ENCODE data around the gene CNOT1. TPM values are rescaled to one million over a fixed set of nuclear protein-coding genes. Genes with fewer than 3 reads are reported as not detected.
"Not testable (repeated sequence)": the region's sequence is repeated elsewhere in the genome, so short reads cannot be mapped to it uniquely, and the experiment has no call there.

Gene CNOT1
- total RNA-seq, 1 experiment from 2014 or later, result 230 TPM

GRCh38 chr16:58661199-58661830, 31.7 kb upstream of the CNOT1 start:
- Histone ChIP-seq H3K9ac (ENCODE audit: low read length) (no peak overlapping the region), H4K20me1 (ENCODE audit: insufficient read depth) (no peaks in the 10 kb centered on the region), H3K79me2 (ENCODE audit: insufficient read depth, low read length) (no peaks in the 10 kb centered on the region), H3K36me3 (ENCODE audit: control insufficient read depth in 1 of 2, insufficient read depth in 2 of 2, low read length in 2 of 2) (no peaks in the 10 kb centered on the region), H3K4me1 (ENCODE audit: control insufficient read depth in 1 of 2, insufficient read depth in 2 of 2, low read length in 2 of 2) (peaks cover 0 to 4% of the 10 kb centered on the region in 2 experiments; a peak in 1 of 4 replicates), H3K27me3 (ENCODE audit: insufficient read depth, low read length) (no peaks in the 10 kb centered on the region), H3K4me3 (replicated peaks in 1 of 2; ENCODE audit: low read depth in 1 of 2, low read length in 2 of 2) (no peak overlapping the region), H2AFZ (ENCODE audit: low read depth, low read length, poor library complexity, severe bottlenecking) (no peak overlapping the region), H3K27ac (ENCODE audit: low read depth, low read length) (no peak overlapping the region), H3K4me2 (ENCODE audit: low read length) (no peak overlapping the region), H3K9me3 (ENCODE audit: control insufficient read depth in 1 of 2, insufficient read depth in 1 of 2, low read depth in 1 of 2, low read length in 2 of 2) (no peaks in the 10 kb centered on the region), H3K9me2 (ENCODE audit: insufficient read depth) (no peaks in the 10 kb centered on the region)
- TF ChIP-seq SRF (IDR thresholded peaks at IDR 0.05; ENCODE audit: low read depth) (no peak), RAD21 (IDR thresholded peaks at IDR 0.05; ENCODE audit: low read depth) (peak; percentile 91)
- TF ChIP-seq, protein P1, sequence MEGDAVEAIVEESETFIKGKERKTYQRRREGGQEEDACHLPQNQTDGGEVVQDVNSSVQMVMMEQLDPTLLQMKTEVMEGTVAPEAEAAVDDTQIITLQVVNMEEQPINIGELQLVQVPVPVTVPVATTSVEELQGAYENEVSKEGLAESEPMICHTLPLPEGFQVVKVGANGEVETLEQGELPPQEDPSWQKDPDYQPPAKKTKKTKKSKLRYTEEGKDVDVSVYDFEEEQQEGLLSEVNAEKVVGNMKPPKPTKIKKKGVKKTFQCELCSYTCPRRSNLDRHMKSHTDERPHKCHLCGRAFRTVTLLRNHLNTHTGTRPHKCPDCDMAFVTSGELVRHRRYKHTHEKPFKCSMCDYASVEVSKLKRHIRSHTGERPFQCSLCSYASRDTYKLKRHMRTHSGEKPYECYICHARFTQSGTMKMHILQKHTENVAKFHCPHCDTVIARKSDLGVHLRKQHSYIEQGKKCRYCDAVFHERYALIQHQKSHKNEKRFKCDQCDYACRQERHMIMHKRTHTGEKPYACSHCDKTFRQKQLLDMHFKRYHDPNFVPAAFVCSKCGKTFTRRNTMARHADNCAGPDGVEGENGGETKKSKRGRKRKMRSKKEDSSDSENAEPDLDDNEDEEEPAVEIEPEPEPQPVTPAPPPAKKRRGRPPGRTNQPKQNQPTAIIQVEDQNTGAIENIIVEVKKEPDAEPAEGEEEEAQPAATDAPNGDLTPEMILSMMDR (IDR thresholded peaks at IDR 0.05 in 2 of 3, conservative IDR thresholded peaks at IDR 0.05 in 1 of 3; ENCODE audit: borderline replicate concordance in 1 of 3, insufficient read depth in 1 of 3, low read depth in 2 of 3, low read length in 2 of 3), result peak; percentile 71 to 81 (median 78)
- intact Hi-C loops (cut with micrococcal nuclease), result loop anchor here (1.0 to 5.0 kb wide), 3 partner anchors 146 to 324 kb away; partner anchors contain the start of gene SETD6
- ChIA-PET RAD21 (ENCODE audit: low non-redundant PET in 1 of 2, low total read pairs in 2 of 2, uncharacterized antibody in 2 of 2, unreplicated experiment in 2 of 2) (interaction anchor here (0.6 to 1.0 kb wide), 13 partner anchors 13 to 361 kb away, joined by 3 to 6 read pairs (median 3); partner anchors contain the start of gene SLC38A7 (in 1 of the 2)), POLR2A (interaction anchor here (0.6 to 1.0 kb wide), 3 partner anchors 145 to 162 kb away, joined by 3 to 4 read pairs (median 3); partner anchors contain the start of genes NDRG4 and SETD6), CTCF (interaction anchor here (0.6 to 2.5 kb wide), 18 partner anchors 9 to 532 kb away, joined by 3 to 35 read pairs (median 6); partner anchors contain the start of genes CFAP20 and NDRG4)
- ATAC-seq (peak; percentile 98), DNase-seq (ENCODE audit: low read depth, low spot score) (peak; percentile 78)
- no TSS peak for BruUV-seq (replicated peaks)

DNA sequence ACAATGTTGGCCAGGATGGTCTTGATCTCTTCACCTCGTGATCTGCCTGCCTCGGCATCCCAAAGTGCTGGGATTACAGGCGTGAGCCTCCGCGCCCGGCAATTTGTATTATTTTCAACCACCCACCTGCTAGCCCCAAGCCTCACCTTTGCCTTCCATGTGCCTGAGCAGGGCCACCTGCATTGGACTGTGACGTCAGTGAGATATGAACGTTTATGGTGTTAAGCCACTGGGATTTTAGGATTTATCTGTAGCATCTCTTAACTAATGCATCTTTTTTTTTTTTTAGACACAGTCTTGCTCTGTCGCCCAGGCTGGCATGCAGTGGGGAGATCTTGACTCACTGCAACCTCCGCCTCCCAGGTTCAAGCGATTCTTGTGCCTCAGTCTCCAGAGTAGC, 30.3 kb upstream of the CNOT1 start:
- CTCF ChIA-PET, result interaction anchor here (1.5 kb wide), 1 partner anchor 45 kb away, joined by 3 read pairs; no protein-coding TSS in a partner anchor
- RAD21 ChIA-PET (ENCODE audit: low non-redundant PET in 1 of 2, low total read pairs in 2 of 2, uncharacterized antibody in 2 of 2, unreplicated experiment in 2 of 2), result not testable (repeated sequence)

More for the DNA sequence above, 30.3 kb upstream of the CNOT1 start:
- H3K36me3 ChIP-seq (ENCODE audit: control insufficient read depth in 1 of 2, insufficient read depth in 2 of 2, low read length in 2 of 2); H4K20me1 ChIP-seq (ENCODE audit: insufficient read depth); DNase-seq (ENCODE audit: low read depth, low spot score); BruUV-seq (replicated peaks); H3K27me3 ChIP-seq (ENCODE audit: insufficient read depth, low read length); H3K79me2 ChIP-seq (ENCODE audit: insufficient read depth, low read length); H3K4me1 ChIP-seq (ENCODE audit: control insufficient read depth in 1 of 2, insufficient read depth in 2 of 2, low read length in 2 of 2); POLR2A ChIA-PET; H3K4me3 ChIP-seq (replicated peaks in 1 of 2; ENCODE audit: low read depth in 1 of 2, low read length in 2 of 2); H2AFZ ChIP-seq (ENCODE audit: low read depth, low read length, poor library complexity, severe bottlenecking); H3K4me2 ChIP-seq (ENCODE audit: low read length); ATAC-seq; H3K27ac ChIP-seq (ENCODE audit: low read depth, low read length); H3K9me2 ChIP-seq (ENCODE audit: insufficient read depth); H3K9ac ChIP-seq (ENCODE audit: low read length); H3K9me3 ChIP-seq (ENCODE audit: control insufficient read depth in 1 of 2, insufficient read depth in 1 of 2, low read depth in 1 of 2, low read length in 2 of 2): not testable (repeated sequence)
- intact Hi-C loops (cut with micrococcal nuclease), result loop anchor here (5.0 kb wide), 2 partner anchors 163 to 323 kb away; no protein-coding TSS in a partner anchor

Measured in HCT116 (cell line).